Neural crest cell (in vitro differentiated cells): ENCODE results near the gene IKBIP. TPM values are rescaled to one million over a fixed set of nuclear protein-coding genes. Genes with fewer than 3 reads are reported as not detected.
A peak's percentile ranks its signal among the peaks of the same experiment; 100 is the strongest.

ENCODE experiments used
- DNase-seq: peaks from one replicate; pipeline ENCODE4 v3.0.0; 2021; ENCODE audit warnings: low read depth, mixed read lengths, low spot score
- H3K27ac Mint-ChIP-seq: one replicate; pipeline ENCODE4 v1.8.0; 2021; ENCODE audit warnings: mild to moderate bottlenecking, mixed read lengths; ENCODE audit not compliant: unreplicated experiment
- H3K27me3 Mint-ChIP-seq: 2 replicates; pipeline ENCODE4 v1.8.0; 2021; ENCODE audit warnings: low read depth, mild to moderate bottlenecking, mixed read lengths
- H3K36me3 Mint-ChIP-seq: 2 replicates; pipeline ENCODE4 v1.8.0; 2021; ENCODE audit warnings: low read depth, mild to moderate bottlenecking, mixed read lengths
- H3K4me1 Mint-ChIP-seq: 2 replicates; pipeline ENCODE4 v1.8.0; 2021; ENCODE audit warnings: mixed read lengths
- H3K4me3 Mint-ChIP-seq: one replicate; pipeline ENCODE4 v1.8.0; 2021; ENCODE audit warnings: mild to moderate bottlenecking, mixed read lengths
- H3K9me3 Mint-ChIP-seq: 2 replicates; pipeline ENCODE4 v1.8.0; 2021; ENCODE audit warnings: mixed read lengths
- CTCF ChIP-seq: fragments of 200-600 bp; sonication (generic); conservative IDR thresholded peaks from 2 replicates; pipeline ENCODE4 v1.5.0; 2021; ENCODE audit warnings: antibody characterized with exemption, mild to moderate bottlenecking
- long read RNA-seq: library from polyadenylated mRNA; unstranded; transcript quantifications from one replicate; pipeline ENCODE4 v2.0.0, GENCODE V29; 2020
- total RNA-seq: library from RNA; stranded (reverse); gene quantifications from 2 replicates; pipeline ENCODE4 v1.2.1, GENCODE V29; 2021

Gene IKBIP, protein sequence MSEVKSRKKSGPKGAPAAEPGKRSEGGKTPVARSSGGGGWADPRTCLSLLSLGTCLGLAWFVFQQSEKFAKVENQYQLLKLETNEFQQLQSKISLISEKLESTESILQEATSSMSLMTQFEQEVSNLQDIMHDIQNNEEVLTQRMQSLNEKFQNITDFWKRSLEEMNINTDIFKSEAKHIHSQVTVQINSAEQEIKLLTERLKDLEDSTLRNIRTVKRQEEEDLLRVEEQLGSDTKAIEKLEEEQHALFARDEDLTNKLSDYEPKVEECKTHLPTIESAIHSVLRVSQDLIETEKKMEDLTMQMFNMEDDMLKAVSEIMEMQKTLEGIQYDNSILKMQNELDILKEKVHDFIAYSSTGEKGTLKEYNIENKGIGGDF
- 20.2 and 21.4 TPM in 2 replicates for total RNA-seq
- long read RNA-seq, partial matches to known transcripts, result 0 of 4 reads
- long read RNA-seq, other reads (novel, unspliced or antisense), result 1 of 4 reads

- H3K4me1 Mint-ChIP-seq, result peaks cover 25% of the 10 kb centered on the region
- TF ChIP-seq CTCF, result no peak
Observed at GRCh38 chr12:98644712-98645571, at the start of gene IKBIP, which contains the start of gene APAF1. Gene IKBIP, minus strand, starts transcription at chr12:98644788. Its CDS starts 87 bp downstream, at chr12:98644701. Gene APAF1, plus strand, starts transcription at chr12:98645290. Its CDS starts 3,070 bp downstream, at chr12:98648360.

GRCh38 chr12:98691351-98691750 is 46.8 kb upstream of the IKBIP start:
- Mint-ChIP-seq H3K36me3 (peaks cover 22% of the 10 kb centered on the region), H3K4me1 (peaks cover 4% of the 10 kb centered on the region), H3K9me3 (no peaks in the 10 kb centered on the region), H3K27me3 (no peaks in the 10 kb centered on the region), H3K4me3 (no peak overlapping the region), H3K27ac (no peak overlapping the region)
- no peak for TF ChIP-seq CTCF
- DNase-seq, result no peak

More at GRCh38 chr12:98644712-98645571, at the start of gene IKBIP, which contains the start of gene APAF1:
- H3K36me3 Mint-ChIP-seq, result peaks cover 7% of the 10 kb centered on the region
- peak within 1 kb of the TSS; percentile 97 for H3K27ac Mint-ChIP-seq
- peak; percentile 95 for DNase-seq
- H3K27me3 Mint-ChIP-seq, result no peaks in the 10 kb centered on the region
- H3K9me3 Mint-ChIP-seq, result no peaks in the 10 kb centered on the region
- H3K4me3 Mint-ChIP-seq, result peak within 1 kb of the TSS; percentile 97

DNA sequence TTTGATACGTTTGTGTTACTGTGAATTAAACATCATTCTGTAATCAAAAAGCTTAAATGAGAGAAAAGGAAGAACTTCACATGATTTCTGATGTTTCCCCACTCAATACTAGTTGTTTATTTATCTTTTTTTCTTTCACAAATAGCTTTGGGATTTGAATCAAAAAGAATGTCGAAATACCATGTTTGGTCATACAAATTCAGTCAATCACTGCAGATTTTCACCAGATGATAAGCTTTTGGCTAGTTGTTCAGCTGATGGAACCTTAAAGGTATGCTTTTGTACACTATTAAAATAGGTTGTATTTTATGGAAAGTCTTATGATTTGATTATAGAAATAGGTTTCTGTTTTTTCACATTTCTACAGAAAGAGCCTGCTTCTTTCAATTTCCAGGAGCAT is 42.0 kb upstream of the IKBIP start:
- Mint-ChIP-seq H3K27me3 (no peaks in the 10 kb centered on the region), H3K4me3 (no peak overlapping the region), H3K9me3 (no peaks in the 10 kb centered on the region), H3K36me3 (peaks cover 22% of the 10 kb centered on the region), H3K4me1 (no peaks in the 10 kb centered on the region), H3K27ac (no peak overlapping the region)
- TF ChIP-seq CTCF, result no peak
- no peak for DNase-seq

DNA sequence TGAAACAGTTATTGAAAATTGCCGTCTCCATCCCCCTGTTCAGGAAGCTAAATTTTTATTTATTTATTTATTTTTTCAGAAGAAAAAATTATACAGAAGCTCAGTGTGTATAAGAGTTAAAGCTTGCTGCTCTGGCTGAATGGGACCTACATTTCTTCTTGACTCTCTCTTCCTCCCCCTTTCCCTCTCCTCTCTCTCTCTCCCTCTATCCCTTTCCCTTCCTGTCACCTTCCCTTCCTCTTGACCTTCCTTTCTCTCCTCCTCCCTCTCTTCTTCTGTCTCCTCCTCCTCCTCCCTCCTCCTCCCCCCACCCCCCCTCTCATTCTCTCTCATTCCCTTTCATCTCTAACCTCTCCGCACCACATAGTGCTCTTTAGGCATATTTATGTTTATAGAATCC is 39.6 kb upstream of the IKBIP start:
- Mint-ChIP-seq H3K9me3 (no peaks in the 10 kb centered on the region), H3K27me3 (no peaks in the 10 kb centered on the region)

More for the DNA sequence above, 39.6 kb upstream of the IKBIP start:
- H3K4me1 Mint-ChIP-seq, result no peaks in the 10 kb centered on the region
- no peak overlapping the region for H3K27ac Mint-ChIP-seq
- DNase-seq, result no peak
- TF ChIP-seq CTCF, result no peak
- no peak overlapping the region for H3K4me3 Mint-ChIP-seq
- peaks cover 16% of the 10 kb centered on the region for H3K36me3 Mint-ChIP-seq
